Calu3 (cell line): ENCODE measurements around the gene ABHD14A. TPM values are rescaled to one million over a fixed set of nuclear protein-coding genes. Genes with fewer than 3 reads are reported as not detected.

ENCODE experiments used
- BruUV-seq: library from RNA; stranded (reverse); fragments of 400-500 nt; replicated peaks from 2 replicates; lab custom pipeline; 2021; lab: Mats Ljungman, UMichigan
- CTCF ChIA-PET: fragments of 300-600 bp; sonication (Branson Sonifier 250); formaldehyde crosslinking; loops from one replicate; lab custom pipeline; 2022; ENCODE audit warnings: antibody characterized with exemption; lab: Charles Lee
- DNase-seq: peaks from one replicate; pipeline ENCODE4 v3.0.0; 2022
- H3K27ac Mint-ChIP-seq: one replicate; pipeline ENCODE4 v1.8.0; 2022; ENCODE audit warnings: mixed read lengths; ENCODE audit not compliant: unreplicated experiment
- H3K27me3 Mint-ChIP-seq: one replicate; pipeline ENCODE4 v1.8.0; 2022; ENCODE audit warnings: mixed read lengths; ENCODE audit not compliant: unreplicated experiment
- H3K36me3 Mint-ChIP-seq: one replicate; pipeline ENCODE4 v1.8.0; 2022; ENCODE audit warnings: mild to moderate bottlenecking, moderate library complexity, mixed read lengths; ENCODE audit not compliant: insufficient read depth, unreplicated experiment
- H3K4me1 Mint-ChIP-seq: one replicate; pipeline ENCODE4 v1.8.0; 2022; ENCODE audit warnings: mild to moderate bottlenecking, low read depth, mixed read lengths; ENCODE audit not compliant: unreplicated experiment
- H3K4me3 Mint-ChIP-seq: one replicate; pipeline ENCODE4 v1.8.0; 2022; ENCODE audit warnings: mild to moderate bottlenecking, low read depth, moderate library complexity, mixed read lengths; ENCODE audit not compliant: unreplicated experiment
- H3K9me3 Mint-ChIP-seq: one replicate; pipeline ENCODE4 v1.8.0; 2022; ENCODE audit warnings: low read depth, mixed read lengths; ENCODE audit not compliant: unreplicated experiment
- CTCF ChIP-seq: fragments of 200-600 bp; IDR thresholded peaks from one replicate; pipeline ENCODE4 v1.8.0; 2022; ENCODE audit warnings: antibody characterized with exemption; ENCODE audit not compliant: unreplicated experiment
- intact Hi-C: fragments of 100-400 bp; cut with micrococcal nuclease; formaldehyde crosslinking; loops from one replicate; pipeline ENCODE4 v1.10.0; 2022; ENCODE audit not compliant: unreplicated experiment
- total RNA-seq: library from RNA; stranded (reverse); gene quantifications from 2 replicates; pipeline ENCODE4 v1.2.3, GENCODE V29; 2022

Gene ABHD14A
- total RNA-seq, 1 experiment from 2014 or later, result 6.6 TPM

GRCh38 chr3:51997172-51997571, 22.3 kb downstream of the ABHD14A start:
- no peak for TF ChIP-seq CTCF
- no TSS peak for BruUV-seq
- CTCF ChIA-PET, result no interaction called here
- Mint-ChIP-seq H3K27me3 (peaks cover under 1% of the 10 kb centered on the region), H3K4me1 (peaks cover 26% of the 10 kb centered on the region), H3K27ac (no peak overlapping the region), H3K4me3 (no peak overlapping the region), H3K36me3 (peaks cover 46% of the 10 kb centered on the region), H3K9me3 (no peaks in the 10 kb centered on the region)
- intact Hi-C loops, result no loop called here
- no peak for DNase-seq

GRCh38 chr3:51997935-51998596, 23.2 kb downstream of the ABHD14A start:
- H3K4me1 Mint-ChIP-seq, result peaks cover 26% of the 10 kb centered on the region
- H3K27ac Mint-ChIP-seq, result peak overlapping the region; percentile 30
- H3K9me3 Mint-ChIP-seq, result no peaks in the 10 kb centered on the region
- BruUV-seq, result no TSS peak
- H3K27me3 Mint-ChIP-seq, result peaks cover 10% of the 10 kb centered on the region
- peak; percentile 54 for DNase-seq
- no peak for TF ChIP-seq CTCF
- peak overlapping the region; percentile 22 for H3K4me3 Mint-ChIP-seq
- CTCF ChIA-PET, result interaction anchor here (1.2 kb wide), 1 partner anchor 153 kb away, joined by 3 read pairs; no protein-coding TSS in a partner anchor
- intact Hi-C loops, result no loop called here
- peaks cover 38% of the 10 kb centered on the region for H3K36me3 Mint-ChIP-seq

GRCh38 chr3:51998774-51999173, 23.9 kb downstream of the ABHD14A start:
- H3K27ac Mint-ChIP-seq, result no peak overlapping the region
- H3K36me3 Mint-ChIP-seq, result peaks cover 31% of the 10 kb centered on the region
- H3K4me1 Mint-ChIP-seq, result peaks cover 26% of the 10 kb centered on the region
- peaks cover 15% of the 10 kb centered on the region for H3K27me3 Mint-ChIP-seq
- no peak for TF ChIP-seq CTCF
- CTCF ChIA-PET, result interaction anchor here (1.2 kb wide), 1 partner anchor 152 kb away, joined by 3 read pairs; no protein-coding TSS in a partner anchor
- intact Hi-C loops, result no loop called here
- H3K9me3 Mint-ChIP-seq, result no peaks in the 10 kb centered on the region
- BruUV-seq, result no TSS peak
- no peak overlapping the region for H3K4me3 Mint-ChIP-seq
- no peak for DNase-seq

- CTCF ChIA-PET, result no interaction called here
- BruUV-seq, result no TSS peak
- Mint-ChIP-seq H3K9me3 (no peaks in the 10 kb centered on the region), H3K36me3 (peaks cover 20% of the 10 kb centered on the region), H3K4me3 (no peak overlapping the region), H3K27ac (no peak overlapping the region), H3K4me1 (peaks cover 22% of the 10 kb centered on the region), H3K27me3 (peaks cover 15% of the 10 kb centered on the region)
- DNase-seq, result no peak
- intact Hi-C loops, result loop anchor here (5.0 kb wide), 3 partner anchors 57 to 337 kb away; partner anchors contain the start of gene DUSP7
- no peak for TF ChIP-seq CTCF
Measured at GRCh38 chr3:51999846-52000245, 25.0 kb downstream of the ABHD14A start.
